Fibroblast of skin of scalp (primary cell): Measurements from ENCODE around the gene NDUFA5. TPM values are rescaled to one million over a fixed set of nuclear protein-coding genes. Genes with fewer than 3 reads are reported as not detected.

Experiments
- DNase-seq: peaks from one replicate; pipeline ENCODE4 v3.0.0-alpha.2; 2013
- polyA plus RNA-seq, 2 experiments: library from polyadenylated mRNA; unstranded; fragments of 120-200 nt; gene quantifications; one replicate each; pipeline ENCODE4 v1.2.1, GENCODE V29; 2013; ENCODE audit not compliant: insufficient read length in 2 of 2

The NDUFA5 gene
- polyA plus RNA-seq (2013, experiment 1 of 2; ENCODE audit: insufficient read length) = 56.6 TPM
- polyA plus RNA-seq (2013, experiment 2 of 2; ENCODE audit: insufficient read length) = 55.6 TPM

GRCh38 chr7:123557398-123558288, at the start of gene NDUFA5:
Gene NDUFA5 (minus strand): TSS chr7:123557818. CDS start chr7:123557795, 23 bp downstream.
- DNase-seq = peak; percentile 99

GRCh38 chr7:123604739-123605138, 47.1 kb upstream of the NDUFA5 start:
- DNase-seq = no peak

- no peak for DNase-seq
Measured at GRCh38 chr7:123602648-123603047, 45.0 kb upstream of the NDUFA5 start.

GRCh38 chr7:123601530-123601929, 43.9 kb upstream of the NDUFA5 start, which contains the start of gene ASB15:
Gene ASB15 (plus strand): TSS chr7:123601821. CDS start chr7:123614503, 12,682 bp downstream.
- DNase-seq = no peak

- no peak for DNase-seq
Measured at GRCh38 chr7:123600876-123601275, 43.3 kb upstream of the NDUFA5 start.

- no peak for DNase-seq
Measured at GRCh38 chr7:123599766-123600165, 42.1 kb upstream of the NDUFA5 start.

GRCh38 chr7:123598657-123599056, 41.0 kb upstream of the NDUFA5 start:
- DNase-seq = no peak

GRCh38 chr7:123594813-123595241, 37.2 kb upstream of the NDUFA5 start:
- no peak for DNase-seq

GRCh38 chr7:123588376-123588775, 30.8 kb upstream of the NDUFA5 start:
- DNase-seq = no peak

GRCh38 chr7:123583821-123584220, 26.2 kb upstream of the NDUFA5 start:
- no peak for DNase-seq

GRCh38 chr7:123581162-123581459, 23.5 kb upstream of the NDUFA5 start:
- no peak for DNase-seq

- peak; percentile 27 for DNase-seq
Measured at GRCh38 chr7:123580406-123581161, 23.0 kb upstream of the NDUFA5 start.

GRCh38 chr7:123579416-123579815, 21.8 kb upstream of the NDUFA5 start:
- no peak for DNase-seq

GRCh38 chr7:123573896-123574467, 16.4 kb upstream of the NDUFA5 start:
- DNase-seq = no peak

- DNase-seq = no peak
Measured at GRCh38 chr7:123573341-123573740, 15.7 kb upstream of the NDUFA5 start.

GRCh38 chr7:123571684-123572083, 14.1 kb upstream of the NDUFA5 start:
- no peak for DNase-seq

GRCh38 chr7:123571187-123571586, 13.6 kb upstream of the NDUFA5 start:
- no peak for DNase-seq

- no peak for DNase-seq
Measured at GRCh38 chr7:123570390-123571182, 13.0 kb upstream of the NDUFA5 start.

GRCh38 chr7:123569352-123570010, 11.9 kb upstream of the NDUFA5 start:
- DNase-seq = no peak

GRCh38 chr7:123562121-123562520, 4.5 kb upstream of the NDUFA5 start:
- DNase-seq = no peak

- no peak for DNase-seq
Measured at GRCh38 chr7:123558289-123558874, 764 bp upstream of the NDUFA5 start.
